ENCODE data around the gene RPP21. TPM values are rescaled to one million over a fixed set of nuclear protein-coding genes. Genes with fewer than 3 reads are reported as not detected.

Gene RPP21
- total RNA-seq, 4 donors from 2014 or later = 78.1 to 149 (median 113) TPM

GRCh38 chr6:30317913-30318589, 26.9 kb upstream of the RPP21 start:
- Histone ChIP-seq H3K27me3 (no peaks in the 10 kb centered on the region), H3K9me3 (no peaks in the 10 kb centered on the region), H3K4me1 (peaks cover 0 to 14% (median 9%) of the 10 kb centered on the region in 4 donors), H3K4me3 (no peak overlapping the region), H3K36me3 (peaks cover 0 to 37% (median 11%) of the 10 kb centered on the region in 4 donors), H3K27ac (replicated peaks in 1 of 4) (no peak overlapping the region)
- intact Hi-C loops (cut with DNase I) = no loop called here
- DNase-seq (ENCODE audit: extremely low spot score) = no peak
- 85% methylated on average over 6 of the region's 6 CpGs for WGBS
- TF ChIP-seq POLR2AphosphoS5 (IDR thresholded peaks at IDR 0.05) (no peak), POLR2A (IDR thresholded peaks at IDR 0.05; ENCODE audit: low read depth) (no peak), EP300 (IDR thresholded peaks at IDR 0.05) (no peak)
- TF ChIP-seq, protein P1, sequence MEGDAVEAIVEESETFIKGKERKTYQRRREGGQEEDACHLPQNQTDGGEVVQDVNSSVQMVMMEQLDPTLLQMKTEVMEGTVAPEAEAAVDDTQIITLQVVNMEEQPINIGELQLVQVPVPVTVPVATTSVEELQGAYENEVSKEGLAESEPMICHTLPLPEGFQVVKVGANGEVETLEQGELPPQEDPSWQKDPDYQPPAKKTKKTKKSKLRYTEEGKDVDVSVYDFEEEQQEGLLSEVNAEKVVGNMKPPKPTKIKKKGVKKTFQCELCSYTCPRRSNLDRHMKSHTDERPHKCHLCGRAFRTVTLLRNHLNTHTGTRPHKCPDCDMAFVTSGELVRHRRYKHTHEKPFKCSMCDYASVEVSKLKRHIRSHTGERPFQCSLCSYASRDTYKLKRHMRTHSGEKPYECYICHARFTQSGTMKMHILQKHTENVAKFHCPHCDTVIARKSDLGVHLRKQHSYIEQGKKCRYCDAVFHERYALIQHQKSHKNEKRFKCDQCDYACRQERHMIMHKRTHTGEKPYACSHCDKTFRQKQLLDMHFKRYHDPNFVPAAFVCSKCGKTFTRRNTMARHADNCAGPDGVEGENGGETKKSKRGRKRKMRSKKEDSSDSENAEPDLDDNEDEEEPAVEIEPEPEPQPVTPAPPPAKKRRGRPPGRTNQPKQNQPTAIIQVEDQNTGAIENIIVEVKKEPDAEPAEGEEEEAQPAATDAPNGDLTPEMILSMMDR (IDR thresholded peaks at IDR 0.05) = no peak

GRCh38 chr6:30319146-30319835, 25.7 kb upstream of the RPP21 start:
- no peaks in the 10 kb centered on the region for H3K27me3 ChIP-seq
- DNase-seq (ENCODE audit: extremely low spot score) = no peak
- WGBS = 95% methylated on average over 1 of the region's 1 CpG
- peaks cover under 1 to 23% (median 15%) of the 10 kb centered on the region in 4 donors for H3K4me1 ChIP-seq
- intact Hi-C loops (cut with DNase I) = no loop called here
- H3K27ac ChIP-seq (replicated peaks in 1 of 4) = no peak overlapping the region
- TF ChIP-seq POLR2AphosphoS5 (IDR thresholded peaks at IDR 0.05) = no peak
- no peak for TF ChIP-seq EP300 (IDR thresholded peaks at IDR 0.05)
- no peak for TF ChIP-seq POLR2A (IDR thresholded peaks at IDR 0.05; ENCODE audit: low read depth)
- TF ChIP-seq, protein P1 (IDR thresholded peaks at IDR 0.05) = no peak
- H3K9me3 ChIP-seq = no peaks in the 10 kb centered on the region
- H3K36me3 ChIP-seq = peaks cover 0 to 25% (median 0%) of the 10 kb centered on the region in 4 donors
- no peak overlapping the region for H3K4me3 ChIP-seq

- TF ChIP-seq POLR2AphosphoS5 (IDR thresholded peaks at IDR 0.05) (no peak), POLR2A (IDR thresholded peaks at IDR 0.05; ENCODE audit: low read depth) (no peak), EP300 (IDR thresholded peaks at IDR 0.05) (no peak)
- TF ChIP-seq, protein P1 (IDR thresholded peaks at IDR 0.05) = no peak
- peaks cover 16 to 39% (median 30%) of the 10 kb centered on the region in 4 donors for H3K4me1 ChIP-seq
- peaks cover 0 to 4% (median 0%) of the 10 kb centered on the region in 4 donors for H3K36me3 ChIP-seq
- intact Hi-C loops (cut with DNase I) = no loop called here
- WGBS = 89% methylated on average over 6 of the region's 6 CpGs
- H3K27ac ChIP-seq (replicated peaks in 1 of 4) = no peak overlapping the region
- H3K4me3 ChIP-seq = no peak overlapping the region
- H3K9me3 ChIP-seq = no peaks in the 10 kb centered on the region
- no peak for DNase-seq (ENCODE audit: extremely low spot score)
- H3K27me3 ChIP-seq = no peaks in the 10 kb centered on the region
These were observed 23.1 kb upstream of the RPP21 start for GRCh38 chr6:30321692-30322388.

- Histone ChIP-seq H3K9me3 (no peaks in the 10 kb centered on the region), H3K27ac (replicated peaks in 1 of 4) (no peak overlapping the region), H3K4me1 (peaks cover 21 to 45% (median 36%) of the 10 kb centered on the region in 4 donors), H3K4me3 (no peak overlapping the region), H3K27me3 (no peaks in the 10 kb centered on the region), H3K36me3 (peaks cover 0 to 4% (median 0%) of the 10 kb centered on the region in 4 donors)
- WGBS = 88% methylated on average over 20 of the region's 20 CpGs
- TF ChIP-seq EP300 (IDR thresholded peaks at IDR 0.05) (no peak), POLR2AphosphoS5 (IDR thresholded peaks at IDR 0.05) (no peak), POLR2A (IDR thresholded peaks at IDR 0.05; ENCODE audit: low read depth) (no peak)
- TF ChIP-seq, protein P1 (IDR thresholded peaks at IDR 0.05) = no peak
- no peak for DNase-seq (ENCODE audit: extremely low spot score)
- intact Hi-C loops (cut with DNase I) = no loop called here
These were observed 22.1 kb upstream of the RPP21 start for GRCh38 chr6:30322527-30323501.

Measured in esophagus muscularis mucosa (tissue), 4 donors.